ENCODE results near the gene CDKL5.

CDKL5 gene

GRCh38 chrX:18692541-18692940, 267.1 kb downstream of the CDKL5 start:
- DNase-seq (ENCODE audit: low spot score) = no peak

- no peak for DNase-seq (ENCODE audit: low spot score)
These were observed 271.2 kb downstream of the CDKL5 start for GRCh38 chrX:18696653-18697052.

- no peak for DNase-seq (ENCODE audit: low spot score)
These were observed 273.6 kb downstream of the CDKL5 start for GRCh38 chrX:18698737-18699650.

- DNase-seq (ENCODE audit: low spot score) = no peak
These were observed 276.4 kb downstream of the CDKL5 start for GRCh38 chrX:18701621-18702361.

GRCh38 chrX:18702362-18703195, 277.2 kb downstream of the CDKL5 start:
- DNase-seq (ENCODE audit: low spot score) = no peak

Small RNA genes within 50 kb of the gene (small RNA-seq; reads per million reads assigned to genes)
- 0 reads per million in 2 experiments for gene RF00019

Measured in SK-N-DZ (cell line).